Measurements from ENCODE around the gene CSF1.

Gene CSF1

GRCh38 chr1:109883248-109883955 is 27.2 kb upstream of the CSF1 start:
- no peak for DNase-seq

- no peak for DNase-seq
These were observed 26.3 kb upstream of the CSF1 start for GRCh38 chr1:109884242-109884891.

- DNase-seq = no peak
These were observed 25.1 kb upstream of the CSF1 start for GRCh38 chr1:109885589-109885988.

- DNase-seq = no peak
These were observed 23.8 kb upstream of the CSF1 start for GRCh38 chr1:109886827-109887226.

- no peak for DNase-seq
These were observed 23.4 kb upstream of the CSF1 start for GRCh38 chr1:109887271-109887670.

GRCh38 chr1:109887884-109888283 is 22.8 kb upstream of the CSF1 start:
- DNase-seq = peak in 1 of 2 donors; percentile 24

GRCh38 chr1:109889094-109889493 is 21.6 kb upstream of the CSF1 start:
- no peak for DNase-seq

GRCh38 chr1:109890115-109890953 is 20.3 kb upstream of the CSF1 start:
- no peak for DNase-seq

GRCh38 chr1:109891930-109892329 is 18.7 kb upstream of the CSF1 start:
- DNase-seq = peak in 1 of 2 donors; percentile 39

GRCh38 chr1:109892561-109893368 is 17.9 kb upstream of the CSF1 start:
- no peak for DNase-seq

- no peak for DNase-seq
These were observed 17.0 kb upstream of the CSF1 start for GRCh38 chr1:109893532-109894171.

- no peak for DNase-seq
These were observed 15.6 kb upstream of the CSF1 start for GRCh38 chr1:109894823-109895719.

- DNase-seq = no peak
These were observed 14.7 kb upstream of the CSF1 start for GRCh38 chr1:109895720-109896504.

GRCh38 chr1:109896681-109897080 is 14.0 kb upstream of the CSF1 start:
- no peak for DNase-seq

- no peak for DNase-seq
These were observed 13.2 kb upstream of the CSF1 start for GRCh38 chr1:109897259-109897955.

GRCh38 chr1:109898842-109899241 is 11.8 kb upstream of the CSF1 start:
- no peak for DNase-seq

GRCh38 chr1:109901141-109901523 is 9.5 kb upstream of the CSF1 start:
- DNase-seq = no peak

GRCh38 chr1:109901524-109902145 is 9.0 kb upstream of the CSF1 start:
- DNase-seq = no peak

Data from hippocampal formation (tissue), 2 donors.